Memory B cell (primary cell): Measurements from ENCODE around the gene UBE2B.
A peak's percentile ranks its signal among the peaks of the same experiment; 100 is the strongest.

Experiments
- ATAC-seq: fragments of 150-1000 bp; cut with Tn5 transposase; 2 replicates; pipeline ENCODE4 v1.10.0; 2021; ENCODE audit warnings: low read depth, mild to moderate bottlenecking, moderate library complexity
- DNase-seq, 2 donors: peaks; one replicate each; pipeline ENCODE4 v3.0.0; 2022; ENCODE audit warnings: low spot score in 2 of 2
- H3K27ac Mint-ChIP-seq: one replicate; pipeline ENCODE4 v1.8.0; 2022; ENCODE audit warnings: mild to moderate bottlenecking, moderate library complexity, mixed read lengths
- H3K27me3 Mint-ChIP-seq: one replicate; pipeline ENCODE4 v1.8.0; 2022; ENCODE audit warnings: mixed read lengths
- H3K36me3 Mint-ChIP-seq: one replicate; pipeline ENCODE4 v1.8.0; 2022; ENCODE audit warnings: mild to moderate bottlenecking, mixed read lengths
- H3K4me1 Mint-ChIP-seq: one replicate; pipeline ENCODE4 v1.8.0; 2022; ENCODE audit warnings: mixed read lengths
- H3K4me3 Mint-ChIP-seq: one replicate; pipeline ENCODE4 v1.8.0; 2022; ENCODE audit warnings: mild to moderate bottlenecking, moderate library complexity, mixed read lengths
- H3K9me3 Mint-ChIP-seq: one replicate; pipeline ENCODE4 v1.8.0; 2022; ENCODE audit warnings: mixed read lengths

Gene UBE2B

GRCh38 chr5:134436523-134437339 lies 65.4 kb downstream of the UBE2B start:
- peak; percentile 91 for ATAC-seq
- peak overlapping the region; percentile 71 for H3K4me3 Mint-ChIP-seq

GRCh38 chr5:134437340-134437846 lies 66.0 kb downstream of the UBE2B start:
- no peaks in the 10 kb centered on the region for H3K27me3 Mint-ChIP-seq
- ATAC-seq = no peak

More at GRCh38 chr5:134436523-134437339, 65.4 kb downstream of the UBE2B start:
- DNase-seq = peak; percentile 54 to 59
- peak overlapping the region; percentile 92 for H3K27ac Mint-ChIP-seq
- no peaks in the 10 kb centered on the region for H3K36me3 Mint-ChIP-seq
- H3K4me1 Mint-ChIP-seq = peaks cover 17% of the 10 kb centered on the region
- H3K27me3 Mint-ChIP-seq = no peaks in the 10 kb centered on the region
- no peaks in the 10 kb centered on the region for H3K9me3 Mint-ChIP-seq

GRCh38 chr5:134437847-134438581 lies 66.6 kb downstream of the UBE2B start:
- Mint-ChIP-seq H3K36me3 (no peaks in the 10 kb centered on the region), H3K27me3 (no peaks in the 10 kb centered on the region), H3K27ac (peak overlapping the region; percentile 92), H3K9me3 (no peaks in the 10 kb centered on the region), H3K4me3 (no peak overlapping the region), H3K4me1 (peaks cover 18% of the 10 kb centered on the region)
- no peak for ATAC-seq
- no peak for DNase-seq

More at GRCh38 chr5:134437340-134437846, 66.0 kb downstream of the UBE2B start:
- no peak for DNase-seq
- no peak overlapping the region for H3K4me3 Mint-ChIP-seq
- peaks cover 18% of the 10 kb centered on the region for H3K4me1 Mint-ChIP-seq
- H3K9me3 Mint-ChIP-seq = no peaks in the 10 kb centered on the region
- H3K27ac Mint-ChIP-seq = peak overlapping the region; percentile 92
- H3K36me3 Mint-ChIP-seq = no peaks in the 10 kb centered on the region

- no peaks in the 10 kb centered on the region for H3K27me3 Mint-ChIP-seq
- H3K36me3 Mint-ChIP-seq = no peaks in the 10 kb centered on the region
- DNase-seq = no peak
- H3K4me1 Mint-ChIP-seq = peaks cover 22% of the 10 kb centered on the region
- ATAC-seq = no peak
- no peak overlapping the region for H3K4me3 Mint-ChIP-seq
- peak overlapping the region; percentile 92 for H3K27ac Mint-ChIP-seq
- H3K9me3 Mint-ChIP-seq = no peaks in the 10 kb centered on the region
Measured at GRCh38 chr5:134438721-134439123, 67.4 kb downstream of the UBE2B start.

GRCh38 chr5:134439210-134439654 lies 67.9 kb downstream of the UBE2B start:
- peaks cover 22% of the 10 kb centered on the region for H3K4me1 Mint-ChIP-seq
- H3K36me3 Mint-ChIP-seq = no peaks in the 10 kb centered on the region
- no peak overlapping the region for H3K4me3 Mint-ChIP-seq
- no peak for ATAC-seq
- H3K9me3 Mint-ChIP-seq = no peaks in the 10 kb centered on the region
- H3K27ac Mint-ChIP-seq = peak overlapping the region; percentile 68
- no peak for DNase-seq
- no peaks in the 10 kb centered on the region for H3K27me3 Mint-ChIP-seq

GRCh38 chr5:134440201-134440755 lies 68.9 kb downstream of the UBE2B start:
- H3K9me3 Mint-ChIP-seq = no peaks in the 10 kb centered on the region
- no peak for DNase-seq
- no peak overlapping the region for H3K4me3 Mint-ChIP-seq
- peaks cover 28% of the 10 kb centered on the region for H3K4me1 Mint-ChIP-seq
- H3K27ac Mint-ChIP-seq = no peak overlapping the region
- no peak for ATAC-seq
- no peaks in the 10 kb centered on the region for H3K36me3 Mint-ChIP-seq
- H3K27me3 Mint-ChIP-seq = no peaks in the 10 kb centered on the region
